DMS53 treated with DMSO at 0.1 percent for 48 hours (cell line): Measurements from ENCODE around the gene AMIGO1.
A peak's percentile ranks its signal among the peaks of the same experiment; 100 is the strongest.

ENCODE experiments used
- DNase-seq: peaks from one replicate; lab custom pipeline; 2025; ENCODE audit not compliant: unreplicated experiment; lab: John Stamatoyannopoulos, UW

Gene AMIGO1, protein sequence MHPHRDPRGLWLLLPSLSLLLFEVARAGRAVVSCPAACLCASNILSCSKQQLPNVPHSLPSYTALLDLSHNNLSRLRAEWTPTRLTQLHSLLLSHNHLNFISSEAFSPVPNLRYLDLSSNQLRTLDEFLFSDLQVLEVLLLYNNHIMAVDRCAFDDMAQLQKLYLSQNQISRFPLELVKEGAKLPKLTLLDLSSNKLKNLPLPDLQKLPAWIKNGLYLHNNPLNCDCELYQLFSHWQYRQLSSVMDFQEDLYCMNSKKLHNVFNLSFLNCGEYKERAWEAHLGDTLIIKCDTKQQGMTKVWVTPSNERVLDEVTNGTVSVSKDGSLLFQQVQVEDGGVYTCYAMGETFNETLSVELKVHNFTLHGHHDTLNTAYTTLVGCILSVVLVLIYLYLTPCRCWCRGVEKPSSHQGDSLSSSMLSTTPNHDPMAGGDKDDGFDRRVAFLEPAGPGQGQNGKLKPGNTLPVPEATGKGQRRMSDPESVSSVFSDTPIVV

GRCh38 chr1:109509176-109510134 lies at the start of gene AMIGO1:
TSS of gene AMIGO1 (minus strand) at chr1:109509727. CDS start at chr1:109508912, 815 bp downstream.
- peak; percentile 25 for DNase-seq

DNA sequence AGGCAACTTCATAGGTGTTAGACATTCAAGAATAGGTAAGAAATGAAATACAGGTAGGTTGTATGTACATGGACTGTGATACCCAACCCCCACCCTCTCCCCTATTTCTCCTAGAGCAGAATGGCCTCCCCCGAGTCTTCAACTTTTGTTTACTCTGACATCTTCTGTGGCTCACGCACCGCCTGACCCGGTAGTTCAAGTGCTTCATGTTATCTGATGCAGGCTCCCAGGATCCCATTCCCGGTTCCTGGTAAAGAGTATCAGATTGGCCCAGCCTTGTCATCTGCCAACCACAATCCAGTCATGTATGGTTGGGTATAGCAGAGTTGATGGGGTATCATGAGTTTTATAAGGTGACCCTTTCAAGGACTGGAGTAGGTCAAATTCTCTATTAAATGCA lies 48.0 kb upstream of the AMIGO1 start:
- no peak for DNase-seq

GRCh38 chr1:109556563-109556962 lies 47.0 kb upstream of the AMIGO1 start:
- no peak for DNase-seq

- peak; percentile 90 for DNase-seq
Measured at GRCh38 chr1:109548321-109549267, 39.1 kb upstream of the AMIGO1 start, which contains the start of gene GNAI3. TSS of gene GNAI3 (plus strand) at chr1:109548615. CDS start at chr1:109548721, 106 bp downstream.

- DNase-seq: peak; percentile 26
Measured at GRCh38 chr1:109547463-109548320, 38.2 kb upstream of the AMIGO1 start.

DNA sequence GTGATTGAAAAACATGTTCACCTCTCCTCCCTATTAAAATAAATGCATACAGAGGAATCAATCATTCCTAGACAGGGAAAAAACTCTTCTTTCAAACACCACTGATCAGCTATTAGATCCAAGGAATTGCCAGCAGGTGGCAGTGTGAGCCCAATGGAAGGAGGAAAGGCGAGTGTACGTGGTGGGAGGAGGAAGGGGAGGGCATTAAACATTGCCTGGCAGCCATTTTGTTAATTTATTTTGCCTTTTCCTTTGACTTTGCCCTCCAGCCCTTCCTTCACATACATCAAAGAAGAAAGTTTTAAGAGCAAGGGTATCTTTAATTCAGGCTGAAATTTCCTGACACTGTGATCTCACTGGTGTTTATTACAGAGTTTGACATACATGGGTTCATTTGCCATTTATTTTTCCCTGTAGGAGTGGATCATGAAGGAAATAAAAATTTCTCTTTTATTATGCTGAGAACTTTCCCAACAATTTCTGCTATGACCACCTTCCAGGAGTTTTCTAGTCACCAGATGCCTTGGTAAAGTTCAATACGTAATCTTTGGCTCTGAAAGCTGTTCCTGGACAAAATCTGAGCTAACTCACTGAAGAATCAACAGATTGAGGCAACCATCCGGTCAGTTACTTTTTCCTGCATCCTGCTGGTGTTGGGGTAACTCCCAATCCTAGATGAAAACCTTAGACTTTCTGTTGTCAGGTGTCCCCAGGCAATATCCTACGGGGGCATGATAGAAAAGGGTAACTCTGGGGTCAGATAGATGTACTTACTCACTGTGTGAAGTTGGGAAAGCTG lies 37.0 kb upstream of the AMIGO1 start:
- peak; percentile 92 for DNase-seq

GRCh38 chr1:109543988-109544735 lies 34.6 kb upstream of the AMIGO1 start:
- no peak for DNase-seq

DNA sequence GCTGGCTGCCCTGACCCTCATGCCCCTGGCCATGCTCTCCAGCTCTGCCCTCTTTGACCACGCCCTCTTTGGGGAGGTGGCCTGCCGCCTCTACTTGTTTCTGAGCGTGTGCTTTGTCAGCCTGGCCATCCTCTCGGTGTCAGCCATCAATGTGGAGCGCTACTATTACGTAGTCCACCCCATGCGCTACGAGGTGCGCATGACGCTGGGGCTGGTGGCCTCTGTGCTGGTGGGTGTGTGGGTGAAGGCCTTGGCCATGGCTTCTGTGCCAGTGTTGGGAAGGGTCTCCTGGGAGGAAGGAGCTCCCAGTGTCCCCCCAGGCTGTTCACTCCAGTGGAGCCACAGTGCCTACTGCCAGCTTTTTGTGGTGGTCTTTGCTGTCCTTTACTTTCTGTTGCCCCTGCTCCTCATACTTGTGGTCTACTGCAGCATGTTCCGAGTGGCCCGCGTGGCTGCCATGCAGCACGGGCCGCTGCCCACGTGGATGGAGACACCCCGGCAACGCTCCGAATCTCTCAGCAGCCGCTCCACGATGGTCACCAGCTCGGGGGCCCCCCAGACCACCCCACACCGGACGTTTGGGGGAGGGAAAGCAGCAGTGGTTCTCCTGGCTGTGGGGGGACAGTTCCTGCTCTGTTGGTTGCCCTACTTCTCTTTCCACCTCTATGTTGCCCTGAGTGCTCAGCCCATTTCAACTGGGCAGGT lies 33.9 kb upstream of the AMIGO1 start:
- DNase-seq: no peak

DNA sequence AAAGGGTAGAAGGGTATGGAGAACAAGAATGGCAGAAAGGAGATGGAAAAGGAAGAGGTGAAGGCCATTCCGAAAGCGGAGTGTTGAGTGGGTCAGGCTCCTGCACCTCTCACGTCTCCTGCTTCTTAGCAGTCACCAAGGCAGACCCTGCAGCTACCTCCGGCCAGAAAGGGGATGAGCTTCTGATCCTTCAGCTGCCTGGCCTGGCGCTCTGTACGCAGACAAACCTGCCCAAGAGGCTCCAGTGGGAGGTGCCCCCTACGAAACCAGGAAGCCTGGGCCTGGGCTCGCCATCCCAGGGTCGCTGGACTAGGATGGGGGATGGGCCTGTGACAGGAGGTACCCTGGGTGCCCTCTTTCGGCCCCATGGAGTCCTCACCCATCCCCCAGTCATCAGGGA lies 33.1 kb upstream of the AMIGO1 start:
- DNase-seq: no peak

DNA sequence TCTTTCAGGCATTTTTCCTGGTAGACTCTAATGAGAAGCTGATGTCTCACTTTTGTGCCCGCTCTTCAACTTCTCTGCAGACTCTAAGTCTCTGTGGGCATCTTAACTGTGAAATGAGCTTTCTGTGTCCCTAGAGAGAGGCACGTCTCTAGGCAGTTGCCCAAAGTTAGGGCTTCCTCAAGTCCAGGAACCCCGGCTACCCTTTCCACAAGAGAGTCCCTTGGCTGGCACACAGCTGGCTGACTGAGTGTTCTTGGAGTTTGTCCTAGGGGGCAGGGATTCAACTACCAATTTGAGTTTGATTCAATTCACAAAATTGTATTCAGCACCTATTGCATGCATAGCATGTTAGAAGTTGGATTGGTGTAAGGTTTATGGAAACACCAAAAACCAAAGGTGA lies 31.6 kb upstream of the AMIGO1 start:
- DNase-seq: no peak

DNA sequence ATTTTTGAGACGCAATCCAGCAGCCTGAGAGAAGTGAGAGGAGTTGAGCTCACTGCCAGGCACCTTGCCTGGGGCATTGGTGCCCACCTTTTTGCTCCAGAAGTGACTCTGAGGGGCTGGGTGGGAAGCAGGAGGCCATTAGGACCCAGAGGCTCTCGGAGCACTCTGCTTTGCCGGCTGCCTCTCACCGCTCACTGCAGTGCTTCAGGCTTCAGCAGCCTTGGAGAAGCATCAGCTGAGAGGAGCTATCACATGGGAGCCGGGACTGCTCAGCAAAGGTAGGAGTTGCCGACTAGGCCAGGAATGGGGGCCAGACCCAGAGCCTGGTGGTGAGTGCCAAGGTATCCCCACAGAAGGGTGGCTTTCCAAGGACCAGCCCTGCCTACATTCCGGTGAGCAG lies 30.1 kb upstream of the AMIGO1 start, which contains the start of gene GPR61:
TSS of gene GPR61 (plus strand) at position 197 of the 400 bp plus-strand sequence. CDS start 3,151 bp downstream, outside the sequence.
- no peak for DNase-seq

DNA sequence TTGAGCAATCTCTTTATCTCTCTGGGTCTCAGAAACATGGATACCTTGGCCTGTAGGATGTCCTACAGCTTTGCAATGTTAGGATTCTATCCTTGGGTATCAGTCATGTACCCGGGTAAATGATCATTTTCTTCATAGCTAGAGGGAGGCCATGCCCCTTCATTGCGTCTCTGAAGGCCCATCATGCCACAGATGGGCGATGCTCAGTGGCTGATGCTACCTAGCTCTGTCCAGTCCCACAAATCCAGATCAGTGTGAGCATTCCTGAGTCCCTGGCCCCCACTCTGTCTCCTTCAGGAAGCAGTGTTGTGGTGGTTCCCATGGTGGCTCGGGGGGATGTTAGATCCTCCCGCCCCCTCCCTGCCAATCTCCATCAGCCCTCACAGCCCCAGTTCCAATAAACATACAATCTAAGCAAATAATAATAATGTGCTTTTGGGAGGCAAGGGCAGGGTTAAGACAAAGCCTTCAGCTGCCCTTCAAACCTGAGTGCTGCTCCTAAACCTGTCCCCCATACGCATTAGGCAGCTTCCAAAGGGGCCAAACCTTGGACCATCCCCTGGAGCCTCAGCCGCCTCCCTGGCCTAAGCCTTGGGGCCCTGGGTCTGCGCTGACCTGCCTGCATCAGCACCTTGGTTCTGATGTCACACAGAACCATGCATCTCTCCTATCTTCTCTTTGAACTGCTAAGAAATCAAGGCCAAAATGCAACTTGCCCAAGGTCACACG lies 29.5 kb upstream of the AMIGO1 start:
- DNase-seq: no peak

- DNase-seq: no peak
Measured at GRCh38 chr1:109537450-109538178, 28.1 kb upstream of the AMIGO1 start.

- DNase-seq: no peak
Measured at GRCh38 chr1:109535971-109536491, 26.5 kb upstream of the AMIGO1 start.

GRCh38 chr1:109535481-109535880 lies 26.0 kb upstream of the AMIGO1 start:
- no peak for DNase-seq
